Activated gamma-delta T cell (primary cell): ENCODE data around the gene CPT1A.

ENCODE experiments used
- DNase-seq: peaks from one replicate; lab custom pipeline; 2025; lab: John Stamatoyannopoulos, UW

Gene CPT1A

GRCh38 chr11:68854273-68854958 is 12.7 kb upstream of the CPT1A start:
- no peak for DNase-seq

- no peak for DNase-seq
Measured at GRCh38 chr11:68852628-68853027, 10.9 kb upstream of the CPT1A start.

- DNase-seq, result no peak
Measured at GRCh38 chr11:68848429-68848828, 6.7 kb upstream of the CPT1A start.

- DNase-seq, result no peak
Measured at GRCh38 chr11:68847395-68847794, 5.7 kb upstream of the CPT1A start.

GRCh38 chr11:68845351-68846002 is 3.8 kb upstream of the CPT1A start:
- DNase-seq, result no peak

- DNase-seq, result no peak
Measured at GRCh38 chr11:68844801-68845200, 3.1 kb upstream of the CPT1A start.

- no peak for DNase-seq
Measured at GRCh38 chr11:68844376-68844775, 2.7 kb upstream of the CPT1A start.

GRCh38 chr11:68843703-68844312 is 2.1 kb upstream of the CPT1A start:
- peak; percentile 54 for DNase-seq

GRCh38 chr11:68843052-68843561 is 1.4 kb upstream of the CPT1A start:
- no peak for DNase-seq

GRCh38 chr11:68842427-68843051 is 823 bp upstream of the CPT1A start:
- no peak for DNase-seq

GRCh38 chr11:68840661-68841653 is 759 bp downstream of the CPT1A start:
- DNase-seq, result no peak

GRCh38 chr11:68839911-68840641 is 1.6 kb downstream of the CPT1A start:
- DNase-seq, result no peak

GRCh38 chr11:68839054-68839865 is 2.5 kb downstream of the CPT1A start:
- peak; percentile 95 for DNase-seq

- no peak for DNase-seq
Measured at GRCh38 chr11:68838572-68838964, 3.1 kb downstream of the CPT1A start.

- DNase-seq, result no peak
Measured at GRCh38 chr11:68837583-68838571, 3.8 kb downstream of the CPT1A start.

GRCh38 chr11:68835749-68836148 is 6.0 kb downstream of the CPT1A start:
- DNase-seq, result no peak

- DNase-seq, result no peak
Measured at GRCh38 chr11:68835328-68835727, 6.4 kb downstream of the CPT1A start.

- no peak for DNase-seq
Measured at GRCh38 chr11:68832476-68833181, 9.1 kb downstream of the CPT1A start.
